IMR-90 (cell line): ENCODE data around the gene SASH1. TPM values are rescaled to one million over a fixed set of nuclear protein-coding genes. Genes with fewer than 3 reads are reported as not detected.

Source experiments
- ATAC-seq: fragments of 200-7000 bp; cut with Tn5 transposase; 2 replicates; pipeline ENCODE4 v1.9.1; 2020; ENCODE audit warnings: low read depth, mild to moderate bottlenecking, moderate library complexity
- BruUV-seq: library from RNA; stranded (reverse); fragments of 400-500 nt; replicated peaks from 2 replicates; lab custom pipeline; 2021; lab: Mats Ljungman, UMichigan
- CTCF ChIA-PET: fragments of 300-600 bp; formaldehyde crosslinking; extraction: SDS; loops from one replicate; lab custom pipeline; 2021; ENCODE audit warnings: antibody characterized with exemption; lab: Yijun Ruan, JAX
- POLR2A ChIA-PET: fragments of 300-600 bp; sonication (Branson Sonifier 250); formaldehyde crosslinking; loops from one replicate; lab custom pipeline; 2022; ENCODE audit warnings: antibody characterized with exemption; ENCODE audit not compliant: unreplicated experiment; lab: Charles Lee
- DNase-seq: peaks from one replicate; pipeline ENCODE4 v3.0.0; 2013
- H2AFZ ChIP-seq: replicated peaks from 2 replicates; pipeline ENCODE3; 2013; ENCODE audit warnings: low read length, mild to moderate bottlenecking; ENCODE audit not compliant: poor library complexity
- H2AK5ac ChIP-seq: 2 replicates; pipeline ENCODE4 v1.6.1; 2013; ENCODE audit warnings: low read depth, low read length, inconsistent platforms
- H2AK9ac ChIP-seq: replicated peaks from 2 replicates; pipeline ENCODE3; 2013; ENCODE audit warnings: mild to moderate bottlenecking, low read depth, low read length, moderate library complexity; ENCODE audit not compliant: poor library complexity
- H2BK120ac ChIP-seq: 2 replicates; pipeline ENCODE4 v1.6.1; 2013; ENCODE audit warnings: low read depth, low read length, inconsistent platforms
- H2BK15ac ChIP-seq: 3 replicates; pipeline ENCODE4 v1.6.1; 2013; ENCODE audit warnings: low read depth, low read length, inconsistent platforms
- H2BK20ac ChIP-seq: 2 replicates; pipeline ENCODE4 v1.6.1; 2013; ENCODE audit warnings: low read depth, mild to moderate bottlenecking, inconsistent platforms, low read length, moderate library complexity
- H2BK5ac ChIP-seq: 2 replicates; pipeline ENCODE4 v1.6.1; 2013; ENCODE audit warnings: mild to moderate bottlenecking, low read depth, low read length, inconsistent platforms; ENCODE audit not compliant: poor library complexity, severe bottlenecking
- H3K14ac ChIP-seq: replicated peaks from 2 replicates; pipeline ENCODE4 v1.6.1; 2013; ENCODE audit warnings: low read depth, low read length, inconsistent platforms
- H3K18ac ChIP-seq: 2 replicates; pipeline ENCODE4 v1.6.1; 2013; ENCODE audit warnings: low read depth, low read length, control low read depth
- H3K23ac ChIP-seq: 2 replicates; pipeline ENCODE4 v1.6.1; 2013; ENCODE audit warnings: low read depth, low read length, inconsistent platforms
- H3K27ac ChIP-seq: 2 replicates; pipeline ENCODE4 v1.5.1; 2013; ENCODE audit warnings: mild to moderate bottlenecking, control low read depth, low read length; ENCODE audit not compliant: insufficient read depth
- H3K27me3 ChIP-seq: 2 replicates; pipeline ENCODE4 v1.6.1; 2013; ENCODE audit warnings: low read length; ENCODE audit not compliant: control insufficient read depth, insufficient read depth
- H3K36me3 ChIP-seq: 2 replicates; pipeline ENCODE4 v1.6.1; 2013; ENCODE audit warnings: low read length, mixed read lengths; ENCODE audit not compliant: control insufficient read depth, insufficient read depth
- H3K4ac ChIP-seq: 2 replicates; pipeline ENCODE4 v1.6.1; 2013; ENCODE audit warnings: low read depth, low read length, inconsistent platforms
- H3K4me1 ChIP-seq: 2 replicates; pipeline ENCODE4 v1.6.1; 2013; ENCODE audit warnings: low read length, mixed read lengths; ENCODE audit not compliant: control insufficient read depth, insufficient read depth
- H3K4me2 ChIP-seq: 2 replicates; pipeline ENCODE4 v1.6.1; 2013; ENCODE audit warnings: low read depth, mild to moderate bottlenecking, control low read depth, low read length, moderate library complexity
- H3K4me3 ChIP-seq: 2 replicates; pipeline ENCODE4 v1.5.1; 2013; ENCODE audit warnings: low read depth, mild to moderate bottlenecking, control low read depth, low read length, moderate library complexity; ENCODE audit not compliant: insufficient read depth
- H3K56ac ChIP-seq: 2 replicates; pipeline ENCODE4 v1.6.1; 2013; ENCODE audit warnings: low read length, inconsistent platforms; ENCODE audit not compliant: insufficient read depth; ENCODE audit errors: extremely low read depth
- H3K79me1 ChIP-seq, 2 experiments: 2 replicates each; pipeline ENCODE4 v1.6.1; 2013; ENCODE audit warnings: low read length in 2 of 2, inconsistent platforms in 1 of 2, low read depth in 1 of 2
- H3K9ac ChIP-seq: 2 replicates; pipeline ENCODE4 v1.6.1; 2013; ENCODE audit warnings: low read depth, low read length, control low read depth
- H3K9me1 ChIP-seq: 2 replicates; pipeline ENCODE4 v1.6.1; 2013; ENCODE audit warnings: low read length, inconsistent platforms; ENCODE audit not compliant: insufficient read depth
- H3K9me3 ChIP-seq: 2 replicates; pipeline ENCODE4 v1.6.1; 2013; ENCODE audit warnings: low read length; ENCODE audit not compliant: control insufficient read depth, insufficient read depth
- H4K20me1 ChIP-seq: 2 replicates; pipeline ENCODE4 v1.6.1; 2013; ENCODE audit warnings: low read length, inconsistent platforms; ENCODE audit not compliant: insufficient read depth
- H4K5ac ChIP-seq: 2 replicates; pipeline ENCODE4 v1.6.1; 2013; ENCODE audit warnings: mild to moderate bottlenecking, low read depth, low read length, control low read depth
- H4K8ac ChIP-seq, 2 experiments: 2 replicates each; pipeline ENCODE4 v1.6.1; 2013; ENCODE audit warnings: low read depth in 2 of 2, low read length in 2 of 2, control low read depth in 1 of 2, inconsistent platforms in 1 of 2
- H4K91ac ChIP-seq: 2 replicates; pipeline ENCODE4 v1.6.1; 2013; ENCODE audit warnings: low read depth, low read length, inconsistent platforms; ENCODE audit not compliant: insufficient read depth
- CHD1 ChIP-seq: IDR thresholded peaks from 2 replicates; pipeline ENCODE4 v1.6.1; 2012; ENCODE audit warnings: low read depth, low read length, improper control_type of control experiment
- RFX5 ChIP-seq: IDR thresholded peaks from 2 replicates; pipeline ENCODE4 v1.8.0; 2012; ENCODE audit warnings: low read depth, mild to moderate bottlenecking, low read length, moderate library complexity
- SMC3 ChIP-seq: fragments of 150-350 bp; IDR thresholded peaks from 2 replicates; pipeline ENCODE4 v1.6.1; 2016; ENCODE audit warnings: low read depth, mild to moderate bottlenecking, antibody characterized with exemption, low read length, moderate library complexity
- WGBS, 2 experiments: methylation state at CpG; one replicate each; pipeline versions ENCODE4 v1.1.5 to v1.1.7; 2013; ENCODE audit warnings: missing lambda C conversion rate in 2 of 2; ENCODE audit not compliant: insufficient read length in 1 of 2; ENCODE audit errors: extremely low coverage in 2 of 2; 5-methylcytosine and 5-hydroxymethylcytosine counted together
- dilution Hi-C: fragments of 300-500 bp; cut with HindIII; formaldehyde crosslinking; loops from one replicate; pipeline ENCODE4 v1.14.3; 2018; ENCODE audit warnings: low sequenced_read_pairs; ENCODE audit not compliant: unreplicated experiment
- in situ Hi-C: fragments of 300-500 bp; cut with MboI; formaldehyde crosslinking; loops from 3 replicates; pipeline ENCODE4 v1.14.3; 2019; ENCODE audit warnings: low sequenced_read_pairs, inconsistent platforms, mixed read lengths
- intact Hi-C: fragments of 100-400 bp; cut with micrococcal nuclease; formaldehyde crosslinking; loops from 2 replicates; pipeline ENCODE4 v1.10.0; 2022
- polyA plus RNA-seq, 3 experiments: library from polyadenylated mRNA; depleted of rRNA; stranded (reverse); fragments of >200 nt; gene quantifications; 2 replicates each; pipeline ENCODE4 v1.2.3, GENCODE V29; 2012; ENCODE audit warnings: low replicate concordance in 1 of 3
- total RNA-seq: library from RNA; depleted of rRNA; stranded (reverse); fragments of >200 nt; gene quantifications from 2 replicates; pipeline ENCODE4 v1.2.3, GENCODE V29; 2012

Gene SASH1
- total and polyA plus RNA-seq, 2 of the 4 experiments (the other 2 are of a cell fraction) = 11.6 to 16.5 TPM

- H3K36me3 ChIP-seq = no peaks in the 10 kb centered on the region
- CTCF ChIA-PET = no interaction called here
- intact Hi-C loops = no loop called here
- no peak overlapping the region for H2AFZ ChIP-seq
- TF ChIP-seq CHD1 (no peak), SMC3 (no peak), RFX5 (no peak)
- H3K18ac ChIP-seq = no peak overlapping the region
- H3K27me3 ChIP-seq = no peaks in the 10 kb centered on the region
- ATAC-seq (no peak), DNase-seq (no peak)
- H3K4me3 ChIP-seq = no peak overlapping the region
- no peak overlapping the region for H3K14ac ChIP-seq
- no peak overlapping the region for H4K91ac ChIP-seq
- no peak overlapping the region for H4K5ac ChIP-seq
- H3K9ac ChIP-seq = no peak overlapping the region
- POLR2A ChIA-PET = no interaction called here
- dilution Hi-C loops = no loop called here
- no peak overlapping the region for H2AK5ac ChIP-seq
- no peaks in the 10 kb centered on the region for H4K20me1 ChIP-seq
- H3K79me1 ChIP-seq = peaks cover 4 to 33% of the 10 kb centered on the region in 2 experiments; a peak in 2 of 4 replicates
- no peak overlapping the region for H2BK15ac ChIP-seq
- H2BK5ac ChIP-seq = no peak overlapping the region
- no peak overlapping the region for H2BK20ac ChIP-seq
- no peak overlapping the region for H3K56ac ChIP-seq
- H2BK120ac ChIP-seq = no peak overlapping the region
- H3K4me2 ChIP-seq = no peak overlapping the region
- WGBS, 2 experiments = no CpG with 5 or more reads among the region's 4 CpGs
- no peak overlapping the region for H2AK9ac ChIP-seq
- peaks cover 5% of the 10 kb centered on the region for H3K4me1 ChIP-seq
- peaks cover 6% of the 10 kb centered on the region for H3K9me1 ChIP-seq
- H3K9me3 ChIP-seq = no peaks in the 10 kb centered on the region
- no peak overlapping the region for H4K8ac ChIP-seq
- H3K4ac ChIP-seq = no peak overlapping the region
- no peak overlapping the region for H3K23ac ChIP-seq
- H3K27ac ChIP-seq = no peak overlapping the region
- in situ Hi-C loops = no loop called here
- no TSS peak for BruUV-seq
These were observed 86.8 kb downstream of the SASH1 start for GRCh38 chr6:148429423-148429822.
